LNCaP clone FGC (cell line): Measurements from ENCODE around the gene ZNF469.

Experiments used
- DNase-seq: peaks from one replicate; pipeline ENCODE4 v3.0.0-alpha.2; 2011; ENCODE audit warnings: low read depth
- H3K4me3 ChIP-seq: 2 replicates; pipeline ENCODE4 v1.5.1; 2011; ENCODE audit warnings: mild to moderate bottlenecking, low read depth, low read length, control low read depth
- TF ChIP-seq, protein P1 (sequence below): IDR thresholded peaks from 2 replicates; pipeline ENCODE4 v1.5.1; 2012; ENCODE audit warnings: mild to moderate bottlenecking; ENCODE audit not compliant: control insufficient read depth, insufficient read depth; ENCODE audit errors: extremely low read depth

ZNF469 gene

DNA sequence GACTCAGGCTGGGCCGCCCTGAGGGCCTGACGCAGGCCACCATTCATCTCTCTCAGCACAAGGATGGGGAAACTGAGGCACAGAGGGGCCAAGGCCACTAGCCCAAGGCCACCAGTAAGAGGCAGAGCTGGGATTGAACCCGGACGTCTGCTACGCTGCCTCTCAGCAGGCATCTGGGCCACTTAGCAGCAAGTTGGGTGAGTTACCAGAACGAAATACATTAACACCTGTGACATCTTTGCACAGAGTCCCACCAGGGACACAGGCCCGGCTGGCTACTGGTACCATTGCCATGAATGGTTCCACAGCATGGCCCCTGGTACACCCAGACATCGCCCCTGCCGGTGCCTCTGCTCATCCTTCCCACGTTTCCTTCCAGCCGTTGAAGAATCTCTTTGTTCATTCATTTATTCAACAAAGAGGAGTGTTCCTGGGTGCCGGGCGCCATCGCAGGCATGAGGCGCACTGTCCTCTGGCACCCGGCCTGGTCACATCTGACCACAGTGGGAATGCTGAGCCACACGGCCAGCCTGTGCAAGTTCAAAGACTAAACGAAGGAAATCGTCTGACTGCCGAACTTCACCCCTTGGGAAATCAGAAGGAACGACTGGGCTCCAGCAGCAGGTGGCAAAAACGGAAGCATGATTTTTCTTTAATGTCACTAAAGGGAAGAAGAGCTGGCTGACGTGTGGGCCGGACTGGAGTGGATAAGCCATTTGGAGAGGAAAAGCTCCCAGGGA, 7.4 kb upstream of the ZNF469 start:
- TF ChIP-seq, protein P1, sequence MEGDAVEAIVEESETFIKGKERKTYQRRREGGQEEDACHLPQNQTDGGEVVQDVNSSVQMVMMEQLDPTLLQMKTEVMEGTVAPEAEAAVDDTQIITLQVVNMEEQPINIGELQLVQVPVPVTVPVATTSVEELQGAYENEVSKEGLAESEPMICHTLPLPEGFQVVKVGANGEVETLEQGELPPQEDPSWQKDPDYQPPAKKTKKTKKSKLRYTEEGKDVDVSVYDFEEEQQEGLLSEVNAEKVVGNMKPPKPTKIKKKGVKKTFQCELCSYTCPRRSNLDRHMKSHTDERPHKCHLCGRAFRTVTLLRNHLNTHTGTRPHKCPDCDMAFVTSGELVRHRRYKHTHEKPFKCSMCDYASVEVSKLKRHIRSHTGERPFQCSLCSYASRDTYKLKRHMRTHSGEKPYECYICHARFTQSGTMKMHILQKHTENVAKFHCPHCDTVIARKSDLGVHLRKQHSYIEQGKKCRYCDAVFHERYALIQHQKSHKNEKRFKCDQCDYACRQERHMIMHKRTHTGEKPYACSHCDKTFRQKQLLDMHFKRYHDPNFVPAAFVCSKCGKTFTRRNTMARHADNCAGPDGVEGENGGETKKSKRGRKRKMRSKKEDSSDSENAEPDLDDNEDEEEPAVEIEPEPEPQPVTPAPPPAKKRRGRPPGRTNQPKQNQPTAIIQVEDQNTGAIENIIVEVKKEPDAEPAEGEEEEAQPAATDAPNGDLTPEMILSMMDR = no peak
- DNase-seq = no peak
- no peak overlapping the region for H3K4me3 ChIP-seq

DNA sequence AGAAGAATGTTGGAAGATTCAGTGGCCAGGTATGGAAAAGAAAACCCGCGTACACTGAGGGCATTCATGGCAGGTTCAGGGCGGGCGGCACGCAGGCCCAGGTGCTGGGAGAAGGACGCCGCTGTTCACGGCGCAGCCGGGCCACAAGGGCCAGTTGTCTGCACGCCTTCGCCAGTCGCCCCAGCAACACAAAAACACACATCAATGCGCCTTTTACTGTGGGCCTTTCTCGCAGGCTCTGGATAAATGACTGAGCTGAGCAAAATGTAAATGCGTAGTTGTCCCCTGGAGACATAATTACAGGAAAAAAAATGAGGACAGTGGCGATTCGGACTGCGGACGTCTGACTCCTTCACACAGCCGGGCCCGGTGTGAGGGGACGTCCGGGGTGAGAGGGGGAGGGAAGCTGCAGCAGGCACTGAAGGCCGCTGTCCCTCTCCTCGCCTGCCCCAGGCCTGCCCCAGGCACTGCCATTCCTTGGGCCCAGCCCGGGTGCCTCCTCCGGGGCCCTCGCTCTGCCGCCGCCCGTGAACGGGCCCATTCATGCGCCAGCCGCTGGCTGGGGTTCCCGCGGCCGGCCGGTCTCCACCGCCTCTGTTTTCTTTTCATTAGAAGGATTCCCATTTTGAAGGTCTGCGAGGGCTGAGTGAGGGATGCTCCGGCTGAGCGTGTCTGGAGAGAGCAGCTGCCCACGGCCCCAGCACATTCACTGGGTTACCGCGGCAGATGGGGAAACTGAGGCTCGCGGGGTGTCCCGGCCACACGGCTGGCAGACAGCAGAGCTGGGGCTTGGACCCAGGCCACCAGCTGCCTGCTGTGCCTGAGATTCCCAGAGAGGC, 6.5 kb upstream of the ZNF469 start:
- DNase-seq = no peak
- TF ChIP-seq, protein P1 = no peak

DNA sequence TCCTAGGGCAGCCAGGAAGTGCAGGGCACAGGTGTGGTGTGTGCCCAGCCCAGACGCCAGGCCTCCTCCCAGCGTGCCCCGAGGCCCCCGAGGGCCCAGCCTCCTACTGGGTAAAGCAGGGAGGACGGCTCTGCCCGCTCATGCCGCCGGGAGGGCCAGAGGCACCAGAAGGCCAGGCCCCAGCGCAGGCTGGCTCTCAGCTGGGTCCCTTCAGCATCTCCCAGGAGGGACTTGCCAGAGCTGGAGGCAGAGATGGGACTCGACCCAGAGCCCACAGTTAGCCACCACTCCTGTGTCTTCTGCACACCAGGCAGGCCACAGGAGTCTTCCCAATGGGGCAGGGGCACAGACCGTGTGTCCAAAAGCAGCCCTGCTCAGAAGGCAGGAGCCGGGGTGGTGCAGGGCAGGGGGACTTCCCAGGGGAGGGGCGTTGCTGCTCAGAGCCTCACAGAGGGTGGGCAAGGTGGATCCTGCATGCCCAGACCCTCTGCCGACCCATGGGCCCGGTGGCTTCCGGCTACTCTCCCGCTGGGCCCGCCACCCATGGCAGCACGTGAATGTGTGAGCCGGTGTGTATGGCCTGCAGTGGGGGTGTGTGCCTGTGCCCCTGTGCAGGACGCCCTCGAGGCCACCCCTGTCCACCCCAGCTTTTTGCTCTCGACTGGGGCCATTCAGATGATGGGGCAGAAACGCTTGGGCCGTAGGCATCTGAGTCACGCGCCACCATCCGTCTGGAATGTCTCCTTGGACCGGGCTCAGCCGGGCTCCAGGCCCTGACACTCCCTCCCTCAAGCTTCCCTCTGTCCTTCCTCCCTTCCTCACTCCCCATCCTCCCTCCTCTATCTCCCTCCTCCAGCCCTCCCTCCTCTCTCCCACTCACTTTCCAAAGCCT, 5.7 kb upstream of the ZNF469 start:
- DNase-seq = no peak
- no peak overlapping the region for H3K4me3 ChIP-seq
- TF ChIP-seq, protein P1 = no peak

More for the DNA sequence above, 6.5 kb upstream of the ZNF469 start:
- H3K4me3 ChIP-seq = no peak overlapping the region

DNA sequence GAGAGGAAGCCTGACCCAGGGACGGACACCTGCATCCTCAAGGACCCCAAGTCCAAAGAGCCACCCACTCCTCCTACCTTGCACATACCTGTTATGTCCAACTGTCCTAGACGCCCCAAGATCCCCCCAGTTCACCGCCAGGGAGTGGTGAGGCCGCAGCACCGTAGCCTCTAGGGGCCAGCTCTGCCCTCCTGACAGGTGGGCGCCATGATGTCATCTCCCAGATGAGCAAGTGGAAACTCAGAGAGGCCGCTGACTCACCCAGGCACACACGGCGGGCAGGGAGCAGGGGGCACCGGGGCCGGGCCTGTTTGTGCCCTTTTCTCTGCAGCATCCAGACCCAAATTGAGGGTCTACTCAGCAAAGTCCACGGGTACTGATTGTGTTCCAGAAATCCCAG, 4.8 kb upstream of the ZNF469 start:
- no peak overlapping the region for H3K4me3 ChIP-seq
- no peak for DNase-seq
- TF ChIP-seq, protein P1 = no peak

DNA sequence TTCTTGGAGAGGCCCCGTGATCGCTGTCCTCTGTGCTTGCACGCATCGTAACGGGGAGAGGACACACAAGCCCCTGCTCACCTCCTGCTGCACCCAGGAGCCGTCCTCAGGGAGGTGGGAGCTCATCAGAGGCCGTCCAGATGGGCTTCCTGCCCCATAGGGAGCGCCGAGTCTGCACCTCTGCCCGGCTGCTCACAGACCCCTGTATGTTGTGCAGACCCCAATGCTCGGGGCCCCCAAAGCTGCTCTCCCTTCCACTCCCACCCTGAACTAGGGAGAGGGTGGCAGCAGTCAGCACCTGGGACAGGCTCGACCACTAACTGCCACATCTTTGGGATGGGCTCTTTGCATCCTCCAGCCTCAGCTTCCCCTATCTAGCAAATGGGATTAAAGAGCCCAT, 4.4 kb upstream of the ZNF469 start:
- H3K4me3 ChIP-seq = no peak overlapping the region
- DNase-seq = no peak
- TF ChIP-seq, protein P1 = no peak

DNA sequence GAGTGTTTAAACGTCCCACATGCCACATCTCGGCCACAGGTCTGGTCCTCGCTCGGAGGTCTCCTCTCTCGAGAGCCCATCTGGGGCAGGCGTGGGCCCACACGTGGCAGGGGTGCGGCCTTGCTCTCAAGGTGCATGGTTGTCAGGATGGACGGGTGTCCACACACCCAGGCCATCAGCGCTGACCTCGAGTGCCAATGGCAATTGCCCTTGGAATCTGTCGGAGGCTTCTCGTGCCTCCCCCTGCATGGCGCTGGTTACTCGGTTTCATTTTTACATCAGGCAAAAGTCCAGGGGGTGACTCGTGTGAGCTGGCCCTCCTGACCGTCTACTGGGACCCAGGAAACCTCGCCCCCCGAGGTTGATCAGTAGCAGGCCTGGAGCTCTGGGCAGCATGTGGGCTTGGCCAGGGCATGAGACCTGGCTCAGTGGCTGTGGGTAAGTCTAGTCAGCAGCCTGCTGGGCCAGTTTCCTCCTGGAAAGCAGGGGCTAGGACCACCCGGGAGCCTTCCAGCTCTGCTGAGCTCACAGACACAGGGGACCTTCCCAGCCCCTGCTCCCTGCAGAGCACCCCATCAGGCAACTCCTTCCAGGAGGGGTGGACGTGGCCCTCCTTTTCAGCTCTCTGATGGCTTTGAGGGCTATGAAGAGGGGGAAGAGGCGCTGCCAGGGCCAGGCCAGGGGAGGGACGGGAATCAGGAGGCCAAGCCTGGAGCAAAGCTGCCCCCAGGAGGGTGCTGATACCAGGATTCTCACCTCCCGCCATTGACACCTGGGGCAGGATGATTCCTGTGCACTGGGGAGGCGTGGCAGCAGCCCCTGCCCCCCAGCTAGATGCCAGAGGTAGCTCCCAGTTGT, 3.7 kb upstream of the ZNF469 start:
- TF ChIP-seq, protein P1 = no peak
- no peak for DNase-seq
- H3K4me3 ChIP-seq = no peak overlapping the region
